A673 (cell line): ENCODE measurements around the gene DTX2.

Experiments used
- CTCF ChIP-seq: fragments of 300-800, 200-600 bp; sonication (generic); conservative IDR thresholded peaks from 2 replicates; pipeline ENCODE4 v1.5.1; 2017; ENCODE audit warnings: low read depth, mild to moderate bottlenecking, antibody characterized with exemption, low read length, moderate library complexity, mixed read lengths
- EZH2 ChIP-seq: fragments of 200-600 bp; sonication (generic); IDR thresholded peaks from 2 replicates; pipeline ENCODE4 v1.6.1; 2017; ENCODE audit warnings: borderline replicate concordance, low read depth, mild to moderate bottlenecking, mixed read lengths, antibody characterized with exemption, low read length; ENCODE audit not compliant: poor library complexity, severe bottlenecking

GRCh38 chr7:76424413-76425111, 36.9 kb upstream of the DTX2 start, which contains the start of gene ZP3:
- no peak for TF ChIP-seq CTCF
- TF ChIP-seq EZH2, result no peak
